Panc1 (cell line): Measurements from ENCODE around the gene GGT6. TPM values are rescaled to one million over a fixed set of nuclear protein-coding genes. Genes with fewer than 3 reads are reported as not detected.

ENCODE experiments used
- ATAC-seq: fragments of 200-7000 bp; cut with Tn5 transposase; 2 replicates; pipeline ENCODE4 v1.9.1; 2020; ENCODE audit warnings: mild to moderate bottlenecking, moderate library complexity
- BruUV-seq: library from RNA; stranded (reverse); fragments of 400-500 nt; replicated peaks from 2 replicates; lab custom pipeline; 2021; lab: Mats Ljungman, UMichigan
- CTCF ChIA-PET: fragments of 300-600 bp; sonication (Branson Sonifier 250); formaldehyde crosslinking; loops from one replicate; lab custom pipeline; 2022; ENCODE audit warnings: antibody characterized with exemption; lab: Charles Lee
- POLR2A ChIA-PET: fragments of 300-600 bp; sonication (Branson Sonifier 250); formaldehyde crosslinking; loops from one replicate; lab custom pipeline; 2022; ENCODE audit warnings: antibody characterized with exemption; lab: Charles Lee
- DNase-seq: peaks from one replicate; pipeline ENCODE4 v3.0.0-alpha.2; 2010; ENCODE audit warnings: low read depth, low spot score
- H3K27ac ChIP-seq: 2 replicates; pipeline ENCODE4 v1.5.1; 2011; ENCODE audit warnings: mild to moderate bottlenecking, low read length, inconsistent platforms
- H3K27me3 ChIP-seq: fragments of 200-500 bp; sonication (Bioruptor generic); 2 replicates; pipeline ENCODE4 v1.6.0; 2014; ENCODE audit warnings: low read length, inconsistent platforms; ENCODE audit not compliant: control insufficient read depth, insufficient read depth
- H3K36me3 ChIP-seq: fragments of 200-500 bp; sonication (Bioruptor generic); 2 replicates; pipeline ENCODE4 v1.5.1; 2014; ENCODE audit warnings: inconsistent platforms, mild to moderate bottlenecking, low read length, moderate library complexity; ENCODE audit not compliant: control insufficient read depth, insufficient read depth
- H3K4me1 ChIP-seq: 2 replicates; pipeline ENCODE4 v1.5.1; 2011; ENCODE audit warnings: inconsistent platforms, mild to moderate bottlenecking, low read length, moderate library complexity; ENCODE audit not compliant: control insufficient read depth, insufficient read depth
- H3K4me3 ChIP-seq, 2 experiments: 2 replicates each; pipeline ENCODE4 v1.5.1; 2011 to 2012; ENCODE audit warnings: low read depth in 2 of 2, low read length in 2 of 2, mild to moderate bottlenecking in 2 of 2, inconsistent platforms in 1 of 2, moderate library complexity in 1 of 2
- H3K9me3 ChIP-seq: fragments of 200-500 bp; sonication (Bioruptor generic); 2 replicates; pipeline ENCODE4 v1.5.1; 2014; ENCODE audit warnings: low read depth, mild to moderate bottlenecking, inconsistent platforms, low read length, moderate library complexity; ENCODE audit not compliant: control insufficient read depth, insufficient read depth
- POLR2AphosphoS5 ChIP-seq: IDR thresholded peaks from 2 replicates; pipeline ENCODE4 v1.6.1; 2012; ENCODE audit warnings: mild to moderate bottlenecking, low read depth, low read length, moderate library complexity
- SIN3A ChIP-seq: IDR thresholded peaks from 2 replicates; pipeline ENCODE4 v1.6.1; 2012; ENCODE audit warnings: low read depth, mild to moderate bottlenecking, low read length, moderate library complexity, borderline replicate concordance; ENCODE audit not compliant: insufficient read depth
- TCF7L2 ChIP-seq: IDR thresholded peaks from 2 replicates; pipeline ENCODE4 v1.6.1; 2011; ENCODE audit warnings: mild to moderate bottlenecking, low read depth, low read length, inconsistent platforms
- in situ Hi-C: cut with HindIII; loops from 2 replicates; pipeline ENCODE4 v1.10.0; 2016; ENCODE audit warnings: low sequenced_read_pairs, low pct_unique_long_range_greater_than_20kb
- intact Hi-C: fragments of 100-400 bp; cut with micrococcal nuclease; formaldehyde crosslinking; loops from one replicate; pipeline ENCODE4 v1.10.0; 2022; ENCODE audit not compliant: unreplicated experiment
- total RNA-seq: library from RNA; stranded (reverse); gene quantifications from one replicate; pipeline ENCODE4 v1.2.1, GENCODE V29; 2021; ENCODE audit not compliant: unreplicated experiment
- TF ChIP-seq, protein P1 (sequence below): fragments of 450-650 bp; IDR thresholded peaks from 2 replicates; pipeline ENCODE4 v1.5.1; 2017; ENCODE audit warnings: mild to moderate bottlenecking
- TF ChIP-seq, protein P2 (sequence below), 2 experiments: IDR thresholded peaks; 2 replicates each; pipeline ENCODE4 v1.6.1; 2011 to 2012; ENCODE audit warnings: low read depth in 2 of 2, control low read depth in 1 of 2, low read length in 1 of 2, mild to moderate bottlenecking in 1 of 2, moderate library complexity in 1 of 2; ENCODE audit not compliant: insufficient read depth in 1 of 2

The GGT6 gene
- total RNA-seq, 1 experiment from 2014 or later: not detected

DNA sequence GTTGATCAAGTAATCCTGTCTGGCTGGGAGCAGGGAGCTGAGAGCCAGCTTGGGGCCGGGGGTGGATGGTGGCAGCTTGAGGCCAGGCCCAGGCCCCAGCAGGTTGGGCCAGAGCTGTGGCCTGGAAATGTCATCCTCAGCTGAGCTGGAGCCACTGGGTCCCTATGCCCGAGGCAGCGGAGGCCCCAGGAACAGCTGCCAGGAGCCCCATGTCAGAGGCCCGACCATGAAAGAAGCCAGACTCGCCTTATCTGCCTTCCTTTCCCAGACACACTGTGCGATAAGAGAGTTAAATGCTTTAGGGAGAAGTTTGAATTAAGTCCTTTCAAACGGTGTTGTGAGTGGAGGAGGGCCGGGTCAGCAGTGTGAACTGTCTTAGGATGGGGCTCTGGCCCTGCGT is 27.4 kb upstream of the GGT6 start:
- H3K27me3 ChIP-seq: no peaks in the 10 kb centered on the region; the same call in 1 of the 2 replicates
- H3K4me3 ChIP-seq: no peak overlapping the region
- ATAC-seq: no peak
- ChIA-PET POLR2A (interaction anchor here (0.5 to 0.6 kb wide), 2 partner anchors 32 to 346 kb away, joined by 3 to 4 read pairs; no protein-coding TSS in a partner anchor), CTCF (interaction anchor here (0.5 kb wide), 1 partner anchor 20 kb away, joined by 7 read pairs; no protein-coding TSS in a partner anchor)
- in situ Hi-C loops (no loop called here), intact Hi-C loops (no loop called here)
- TF ChIP-seq, protein P1, sequence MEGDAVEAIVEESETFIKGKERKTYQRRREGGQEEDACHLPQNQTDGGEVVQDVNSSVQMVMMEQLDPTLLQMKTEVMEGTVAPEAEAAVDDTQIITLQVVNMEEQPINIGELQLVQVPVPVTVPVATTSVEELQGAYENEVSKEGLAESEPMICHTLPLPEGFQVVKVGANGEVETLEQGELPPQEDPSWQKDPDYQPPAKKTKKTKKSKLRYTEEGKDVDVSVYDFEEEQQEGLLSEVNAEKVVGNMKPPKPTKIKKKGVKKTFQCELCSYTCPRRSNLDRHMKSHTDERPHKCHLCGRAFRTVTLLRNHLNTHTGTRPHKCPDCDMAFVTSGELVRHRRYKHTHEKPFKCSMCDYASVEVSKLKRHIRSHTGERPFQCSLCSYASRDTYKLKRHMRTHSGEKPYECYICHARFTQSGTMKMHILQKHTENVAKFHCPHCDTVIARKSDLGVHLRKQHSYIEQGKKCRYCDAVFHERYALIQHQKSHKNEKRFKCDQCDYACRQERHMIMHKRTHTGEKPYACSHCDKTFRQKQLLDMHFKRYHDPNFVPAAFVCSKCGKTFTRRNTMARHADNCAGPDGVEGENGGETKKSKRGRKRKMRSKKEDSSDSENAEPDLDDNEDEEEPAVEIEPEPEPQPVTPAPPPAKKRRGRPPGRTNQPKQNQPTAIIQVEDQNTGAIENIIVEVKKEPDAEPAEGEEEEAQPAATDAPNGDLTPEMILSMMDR: no peak
- no peak for TF ChIP-seq TCF7L2
- TF ChIP-seq, protein P2, sequence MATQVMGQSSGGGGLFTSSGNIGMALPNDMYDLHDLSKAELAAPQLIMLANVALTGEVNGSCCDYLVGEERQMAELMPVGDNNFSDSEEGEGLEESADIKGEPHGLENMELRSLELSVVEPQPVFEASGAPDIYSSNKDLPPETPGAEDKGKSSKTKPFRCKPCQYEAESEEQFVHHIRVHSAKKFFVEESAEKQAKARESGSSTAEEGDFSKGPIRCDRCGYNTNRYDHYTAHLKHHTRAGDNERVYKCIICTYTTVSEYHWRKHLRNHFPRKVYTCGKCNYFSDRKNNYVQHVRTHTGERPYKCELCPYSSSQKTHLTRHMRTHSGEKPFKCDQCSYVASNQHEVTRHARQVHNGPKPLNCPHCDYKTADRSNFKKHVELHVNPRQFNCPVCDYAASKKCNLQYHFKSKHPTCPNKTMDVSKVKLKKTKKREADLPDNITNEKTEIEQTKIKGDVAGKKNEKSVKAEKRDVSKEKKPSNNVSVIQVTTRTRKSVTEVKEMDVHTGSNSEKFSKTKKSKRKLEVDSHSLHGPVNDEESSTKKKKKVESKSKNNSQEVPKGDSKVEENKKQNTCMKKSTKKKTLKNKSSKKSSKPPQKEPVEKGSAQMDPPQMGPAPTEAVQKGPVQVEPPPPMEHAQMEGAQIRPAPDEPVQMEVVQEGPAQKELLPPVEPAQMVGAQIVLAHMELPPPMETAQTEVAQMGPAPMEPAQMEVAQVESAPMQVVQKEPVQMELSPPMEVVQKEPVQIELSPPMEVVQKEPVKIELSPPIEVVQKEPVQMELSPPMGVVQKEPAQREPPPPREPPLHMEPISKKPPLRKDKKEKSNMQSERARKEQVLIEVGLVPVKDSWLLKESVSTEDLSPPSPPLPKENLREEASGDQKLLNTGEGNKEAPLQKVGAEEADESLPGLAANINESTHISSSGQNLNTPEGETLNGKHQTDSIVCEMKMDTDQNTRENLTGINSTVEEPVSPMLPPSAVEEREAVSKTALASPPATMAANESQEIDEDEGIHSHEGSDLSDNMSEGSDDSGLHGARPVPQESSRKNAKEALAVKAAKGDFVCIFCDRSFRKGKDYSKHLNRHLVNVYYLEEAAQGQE (IDR thresholded peaks at IDR 0.05; ENCODE audit: insufficient read depth in 1 of 2, low read depth in 2 of 2, low read length in 1 of 2): no peak
- no peak for TF ChIP-seq POLR2AphosphoS5
- TF ChIP-seq SIN3A: no peak
- H3K27ac ChIP-seq: no peak overlapping the region
- DNase-seq: no peak
- BruUV-seq: no TSS peak
- no peaks in the 10 kb centered on the region for H3K9me3 ChIP-seq
- H3K4me1 ChIP-seq: no peaks in the 10 kb centered on the region
- H3K36me3 ChIP-seq: no peaks in the 10 kb centered on the region

DNA sequence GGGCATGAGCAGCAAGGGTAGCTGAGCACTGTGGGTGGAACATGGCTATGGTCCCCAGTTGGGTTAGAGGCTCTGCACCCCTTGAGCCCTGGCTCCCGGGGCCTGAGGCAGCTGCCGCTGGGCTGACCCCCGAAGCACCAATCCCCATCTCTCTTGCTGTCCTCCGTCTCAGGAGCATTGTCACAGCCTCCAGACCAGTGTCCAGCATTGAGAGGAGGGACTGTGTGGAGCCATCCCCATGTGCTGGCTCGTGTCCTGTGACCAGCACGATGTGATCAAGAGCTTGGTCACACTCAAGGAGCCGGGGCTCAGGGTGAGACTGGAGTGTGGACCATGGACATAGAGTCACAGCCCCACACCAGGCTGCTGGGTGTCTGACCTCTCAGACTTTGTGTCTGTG is 26.8 kb upstream of the GGT6 start:
- no peak overlapping the region for H3K4me3 ChIP-seq

More for the DNA sequence above, 26.8 kb upstream of the GGT6 start:
- CTCF ChIA-PET: interaction anchor here (1.0 kb wide), 1 partner anchor 387 kb away, joined by 3 read pairs; no protein-coding TSS in a partner anchor
- Histone ChIP-seq H3K36me3 (no peaks in the 10 kb centered on the region), H3K27ac (no peak overlapping the region), H3K4me1 (no peaks in the 10 kb centered on the region), H3K9me3 (no peaks in the 10 kb centered on the region), H3K27me3 (no peaks in the 10 kb centered on the region; the same call in 1 of the 2 replicates)
- POLR2A ChIA-PET: no interaction called here
- intact Hi-C loops (no loop called here), in situ Hi-C loops (no loop called here)
- ATAC-seq (no peak), DNase-seq (no peak)
- BruUV-seq: no TSS peak
- TF ChIP-seq SIN3A (no peak), TCF7L2 (no peak), POLR2AphosphoS5 (no peak)
- TF ChIP-seq, protein P1: no peak
- TF ChIP-seq, protein P2 (IDR thresholded peaks at IDR 0.05; ENCODE audit: insufficient read depth in 1 of 2, low read depth in 2 of 2, low read length in 1 of 2): no peak
